ENCODE measurements around the gene PTCD3.

PTCD3 gene

DNA sequence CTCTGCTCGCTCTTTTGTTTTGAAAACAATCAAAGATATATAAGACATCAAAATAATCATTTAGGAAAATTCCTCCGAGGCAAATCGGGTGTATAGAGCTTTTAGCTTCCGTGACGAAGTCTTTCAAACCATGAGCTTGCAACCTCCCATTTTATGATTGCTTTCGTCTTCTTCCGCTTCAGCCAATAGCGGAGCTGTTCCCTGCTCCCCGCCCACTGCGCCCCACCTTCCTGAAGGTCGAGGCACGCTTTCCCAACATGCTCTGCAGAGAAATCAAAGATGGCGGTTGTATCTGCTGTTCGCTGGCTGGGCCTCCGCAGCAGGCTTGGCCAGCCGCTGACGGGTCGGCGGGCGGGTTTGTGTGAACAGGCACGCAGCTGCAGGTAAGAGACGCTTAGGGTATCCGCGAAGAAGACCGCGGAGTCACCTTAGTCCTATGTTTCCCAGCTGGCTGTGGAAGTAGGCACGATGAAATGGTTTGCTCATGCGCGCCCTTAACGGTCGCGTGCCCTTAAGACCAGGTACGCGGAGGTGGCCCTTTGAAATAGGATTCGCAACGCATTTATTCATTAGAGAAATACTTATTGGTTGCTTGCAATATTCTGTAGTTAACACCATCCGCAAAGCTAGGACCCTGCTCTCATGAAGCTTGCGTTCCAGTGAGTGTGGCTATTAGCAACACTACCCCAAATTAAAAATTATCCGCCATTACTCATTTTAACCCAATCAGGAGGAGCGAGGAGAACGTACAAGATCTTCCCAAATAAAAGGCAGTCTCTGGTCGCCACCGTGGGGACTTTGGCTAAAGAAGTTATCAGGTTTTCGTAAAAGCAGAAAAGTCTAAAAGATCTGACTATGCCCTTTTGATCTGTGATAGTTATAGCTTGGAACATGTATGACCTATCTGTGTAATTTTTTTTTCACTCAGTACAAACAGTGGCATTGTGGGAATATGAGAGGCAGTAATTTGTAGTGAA, at the start of gene PTCD3:
PTCD3 (plus strand) TSS at position 267 of the 977 bp plus-strand sequence; CDS start at position 280, 13 bp downstream.
- Histone ChIP-seq H3K27me3 (ENCODE audit: control insufficient read depth, insufficient read depth, low read length) (no peaks in the 10 kb centered on the region), H3K4me1 (ENCODE audit: control insufficient read depth, low read depth, low read length) (peaks cover 11% of the 10 kb centered on the region), H3K9ac (ENCODE audit: low read length) (peak within 1 kb of the TSS; percentile 93), H3K9me3 (ENCODE audit: control insufficient read depth, low read depth, low read length) (no peaks in the 10 kb centered on the region), H3K4me3 (ENCODE audit: low read length) (peak within 1 kb of the TSS; percentile 78), H3K36me3 (ENCODE audit: control insufficient read depth, low read depth, low read length) (peaks cover 50% of the 10 kb centered on the region), H3K27ac (ENCODE audit: low read length) (peak within 1 kb of the TSS; percentile 92)

DNA sequence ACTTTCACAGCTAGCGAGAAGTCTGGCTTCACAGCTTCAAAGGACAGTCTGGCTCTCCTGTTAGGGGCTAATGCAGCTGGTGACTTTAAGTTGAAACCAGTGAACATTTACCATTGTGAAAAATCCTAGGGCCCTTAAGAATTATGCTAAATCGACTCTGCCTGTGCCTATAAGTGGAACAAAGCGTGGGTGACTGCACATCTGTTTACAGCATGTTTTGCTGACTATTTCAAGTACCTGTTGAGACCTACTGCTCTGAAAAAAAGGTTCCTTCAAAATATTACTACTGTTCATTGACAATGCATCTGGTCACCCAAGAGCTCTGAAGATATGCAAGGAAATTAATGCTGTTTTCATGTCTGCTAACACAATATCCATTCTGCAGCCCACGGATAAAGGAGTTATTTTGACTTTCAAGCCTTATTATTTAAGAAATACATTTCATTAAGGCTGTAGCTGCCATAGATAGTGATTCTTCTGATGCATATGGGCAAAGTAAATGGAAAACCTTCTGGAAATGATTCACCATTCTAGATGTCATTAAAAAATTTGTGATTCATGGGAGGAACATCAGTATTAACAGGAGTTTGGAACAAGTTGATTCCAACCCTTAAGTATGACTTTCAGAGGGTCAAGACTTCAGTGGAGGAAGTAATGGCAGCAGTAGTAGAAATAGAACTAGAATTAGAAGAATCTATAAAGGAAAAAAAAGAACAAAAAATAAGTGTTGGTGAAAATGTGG, 49.3 kb upstream of the PTCD3 start:
- no peak overlapping the region for H3K4me3 ChIP-seq (ENCODE audit: low read length)

DNA sequence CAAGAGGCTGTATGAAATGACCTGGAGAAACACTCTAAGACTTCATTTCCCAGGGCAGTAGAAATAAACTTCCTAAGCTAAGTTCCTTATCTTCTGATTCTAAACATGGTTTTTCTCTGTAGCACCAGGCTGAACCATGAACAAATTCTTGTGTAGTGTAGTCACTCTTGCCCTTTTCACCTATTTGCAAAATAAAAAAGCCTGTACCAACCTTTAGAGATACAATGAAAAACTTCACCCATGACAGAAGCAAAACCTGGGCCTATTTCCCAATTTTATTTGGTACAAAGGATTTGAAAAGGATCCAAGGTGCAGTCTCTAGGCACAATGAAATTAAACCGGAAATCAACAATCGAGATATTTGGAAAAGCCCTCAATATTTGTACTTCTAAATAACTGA, 44.0 kb upstream of the PTCD3 start:
- H3K9me3 ChIP-seq (ENCODE audit: control insufficient read depth, low read depth, low read length): no peaks in the 10 kb centered on the region
- no peaks in the 10 kb centered on the region for H3K27me3 ChIP-seq (ENCODE audit: control insufficient read depth, insufficient read depth, low read length)
- H3K27ac ChIP-seq (ENCODE audit: low read length): no peak overlapping the region
- no peak overlapping the region for H3K9ac ChIP-seq (ENCODE audit: low read length)
- no peak overlapping the region for H3K4me3 ChIP-seq (ENCODE audit: low read length)
- peaks cover 72% of the 10 kb centered on the region for H3K36me3 ChIP-seq (ENCODE audit: control insufficient read depth, low read depth, low read length)
- H3K4me1 ChIP-seq (ENCODE audit: control insufficient read depth, low read depth, low read length): no peaks in the 10 kb centered on the region

More for the DNA sequence above, 49.3 kb upstream of the PTCD3 start:
- Histone ChIP-seq H3K27me3 (ENCODE audit: control insufficient read depth, insufficient read depth, low read length) (no peaks in the 10 kb centered on the region), H3K9ac (ENCODE audit: low read length) (no peak overlapping the region), H3K4me1 (ENCODE audit: control insufficient read depth, low read depth, low read length) (no peaks in the 10 kb centered on the region), H3K27ac (ENCODE audit: low read length) (no peak overlapping the region), H3K9me3 (ENCODE audit: control insufficient read depth, low read depth, low read length) (no peaks in the 10 kb centered on the region), H3K36me3 (ENCODE audit: control insufficient read depth, low read depth, low read length) (peaks cover 56% of the 10 kb centered on the region)

DNA sequence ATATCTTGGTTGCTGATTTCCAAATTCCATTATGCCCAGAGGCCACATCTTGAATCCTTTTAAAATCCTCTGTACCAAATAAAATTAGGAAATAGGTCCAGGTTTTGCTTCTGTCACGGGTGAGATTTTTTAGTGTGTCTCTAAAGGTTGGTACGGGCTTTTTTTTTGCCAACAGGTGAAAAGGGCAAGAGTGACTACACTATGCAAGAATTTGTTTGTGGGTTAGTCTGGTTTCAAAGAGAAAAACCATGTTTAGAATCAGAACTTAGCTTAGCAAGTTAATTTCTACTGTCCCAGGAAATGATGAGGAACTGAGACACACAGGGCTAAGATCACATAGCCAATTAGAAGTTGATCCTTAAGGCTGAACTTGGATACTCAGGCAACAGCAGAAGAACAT, 42.0 kb upstream of the PTCD3 start:
- peaks cover 89% of the 10 kb centered on the region for H3K36me3 ChIP-seq (ENCODE audit: control insufficient read depth, low read depth, low read length)
- no peaks in the 10 kb centered on the region for H3K27me3 ChIP-seq (ENCODE audit: control insufficient read depth, insufficient read depth, low read length)
- no peaks in the 10 kb centered on the region for H3K4me1 ChIP-seq (ENCODE audit: control insufficient read depth, low read depth, low read length)
- no peaks in the 10 kb centered on the region for H3K9me3 ChIP-seq (ENCODE audit: control insufficient read depth, low read depth, low read length)
- H3K4me3 ChIP-seq (ENCODE audit: low read length): no peak overlapping the region
- H3K27ac ChIP-seq (ENCODE audit: low read length): no peak overlapping the region
- no peak overlapping the region for H3K9ac ChIP-seq (ENCODE audit: low read length)

DNA sequence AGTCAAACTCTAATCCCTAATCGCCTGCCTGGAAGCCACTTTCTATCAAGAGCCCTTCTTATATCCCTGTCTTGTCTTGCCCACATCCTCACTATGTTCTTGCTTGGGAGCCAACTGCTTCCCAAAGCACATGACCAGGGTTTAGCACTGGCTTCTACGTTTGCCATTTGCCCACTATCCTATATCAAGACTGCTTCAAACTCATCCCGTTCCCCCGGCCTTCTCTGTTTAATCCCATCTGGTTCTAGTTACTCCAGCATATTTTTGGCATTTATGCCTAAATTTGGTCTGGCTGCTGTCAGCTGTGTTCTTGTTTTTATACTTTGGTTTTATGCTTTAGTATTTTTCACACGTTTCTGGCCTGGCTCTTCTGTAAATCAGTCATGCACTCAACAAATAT, 40.5 kb upstream of the PTCD3 start:
- Histone ChIP-seq H3K27ac (ENCODE audit: low read length) (no peak overlapping the region), H3K4me1 (ENCODE audit: control insufficient read depth, low read depth, low read length) (no peaks in the 10 kb centered on the region), H3K9me3 (ENCODE audit: control insufficient read depth, low read depth, low read length) (no peaks in the 10 kb centered on the region), H3K27me3 (ENCODE audit: control insufficient read depth, insufficient read depth, low read length) (no peaks in the 10 kb centered on the region), H3K36me3 (ENCODE audit: control insufficient read depth, low read depth, low read length) (peaks cover 94% of the 10 kb centered on the region), H3K9ac (ENCODE audit: low read length) (no peak overlapping the region), H3K4me3 (ENCODE audit: low read length) (no peak overlapping the region)

DNA sequence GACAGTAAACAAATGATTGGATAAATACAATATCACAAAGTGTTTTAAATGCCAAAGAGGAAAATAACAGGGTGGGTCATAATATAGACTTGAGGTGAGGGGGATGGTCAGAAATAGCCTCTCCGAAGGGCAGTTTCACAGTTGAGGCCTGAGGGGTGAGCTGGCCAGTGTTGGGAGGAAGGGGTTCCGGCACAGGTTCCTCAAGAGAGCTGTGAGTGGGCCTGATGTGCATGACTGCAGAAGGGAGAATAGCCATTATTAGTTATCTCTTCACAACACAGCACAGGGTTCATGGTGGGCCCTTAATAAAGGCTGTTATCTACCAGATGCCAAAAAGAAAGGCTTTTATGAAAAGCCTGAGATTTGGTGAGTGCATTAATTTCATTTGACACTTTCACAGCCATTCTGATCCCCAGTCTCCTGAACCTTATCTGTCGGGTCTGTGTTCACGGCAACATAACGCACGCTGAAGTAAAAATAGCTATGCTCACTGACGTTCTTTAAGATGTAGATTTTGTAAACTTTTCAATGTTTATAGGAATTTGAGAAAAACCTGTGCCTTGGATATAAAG, 39.9 kb upstream of the PTCD3 start:
- Histone ChIP-seq H3K27ac (ENCODE audit: low read length) (no peak overlapping the region), H3K9me3 (ENCODE audit: control insufficient read depth, low read depth, low read length) (no peaks in the 10 kb centered on the region)

DNA sequence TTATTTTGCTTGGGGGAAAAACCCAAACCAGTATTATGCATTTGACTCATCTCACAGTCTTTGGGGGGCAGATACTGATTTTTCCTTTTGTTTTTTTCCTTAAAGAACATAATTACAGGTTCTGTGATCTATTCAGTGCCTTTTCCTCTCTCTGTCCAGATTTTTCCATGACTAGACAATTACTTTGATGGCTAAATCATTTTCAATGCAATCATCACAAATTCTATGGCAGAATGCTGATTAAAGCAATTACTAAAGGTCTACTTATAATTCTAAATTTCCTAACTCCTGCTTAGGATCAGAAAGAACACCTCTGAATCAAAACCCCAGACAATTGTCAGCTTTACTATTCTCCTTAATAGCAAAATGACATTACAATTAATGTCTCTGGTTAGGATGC, 39.1 kb upstream of the PTCD3 start:
- no peaks in the 10 kb centered on the region for H3K9me3 ChIP-seq (ENCODE audit: control insufficient read depth, low read depth, low read length)

More for the DNA sequence above, 39.9 kb upstream of the PTCD3 start:
- Histone ChIP-seq H3K36me3 (ENCODE audit: control insufficient read depth, low read depth, low read length) (peaks cover 94% of the 10 kb centered on the region), H3K4me3 (ENCODE audit: low read length) (no peak overlapping the region), H3K9ac (ENCODE audit: low read length) (no peak overlapping the region), H3K4me1 (ENCODE audit: control insufficient read depth, low read depth, low read length) (no peaks in the 10 kb centered on the region), H3K27me3 (ENCODE audit: control insufficient read depth, insufficient read depth, low read length) (no peaks in the 10 kb centered on the region)

DNA sequence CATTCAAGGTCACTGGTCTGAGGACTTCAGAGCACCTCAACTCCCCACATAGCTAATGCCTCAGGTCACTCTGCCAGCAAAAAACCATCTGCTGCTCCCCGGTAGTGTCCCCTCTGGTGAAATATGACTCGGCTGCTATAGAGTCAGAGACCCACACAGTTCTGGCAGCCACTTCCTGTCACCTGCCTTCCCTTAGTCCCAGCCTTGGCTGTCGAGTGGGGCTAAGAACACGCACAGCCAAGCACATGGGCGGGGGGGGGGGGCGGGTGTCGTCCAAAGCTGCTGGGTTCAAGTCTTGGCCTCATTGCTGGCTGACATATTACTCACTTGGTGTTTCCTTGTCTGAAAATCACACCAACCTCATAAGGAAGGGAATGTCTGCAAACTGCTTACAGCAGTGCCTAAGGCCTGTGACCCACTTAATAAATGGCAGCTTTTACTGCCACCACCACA, 37.9 kb upstream of the PTCD3 start:
- no peak overlapping the region for H3K9ac ChIP-seq (ENCODE audit: low read length)
- H3K4me1 ChIP-seq (ENCODE audit: control insufficient read depth, low read depth, low read length): no peaks in the 10 kb centered on the region
- no peak overlapping the region for H3K4me3 ChIP-seq (ENCODE audit: low read length)
- H3K9me3 ChIP-seq (ENCODE audit: control insufficient read depth, low read depth, low read length): no peaks in the 10 kb centered on the region
- H3K36me3 ChIP-seq (ENCODE audit: control insufficient read depth, low read depth, low read length): peaks cover 96% of the 10 kb centered on the region
- no peak overlapping the region for H3K27ac ChIP-seq (ENCODE audit: low read length)
- no peaks in the 10 kb centered on the region for H3K27me3 ChIP-seq (ENCODE audit: control insufficient read depth, insufficient read depth, low read length)

More for the DNA sequence above, 39.1 kb upstream of the PTCD3 start:
- Histone ChIP-seq H3K27me3 (ENCODE audit: control insufficient read depth, insufficient read depth, low read length) (no peaks in the 10 kb centered on the region), H3K4me3 (ENCODE audit: low read length) (no peak overlapping the region), H3K4me1 (ENCODE audit: control insufficient read depth, low read depth, low read length) (no peaks in the 10 kb centered on the region), H3K9ac (ENCODE audit: low read length) (no peak overlapping the region), H3K36me3 (ENCODE audit: control insufficient read depth, low read depth, low read length) (peaks cover 94% of the 10 kb centered on the region), H3K27ac (ENCODE audit: low read length) (no peak overlapping the region)

DNA sequence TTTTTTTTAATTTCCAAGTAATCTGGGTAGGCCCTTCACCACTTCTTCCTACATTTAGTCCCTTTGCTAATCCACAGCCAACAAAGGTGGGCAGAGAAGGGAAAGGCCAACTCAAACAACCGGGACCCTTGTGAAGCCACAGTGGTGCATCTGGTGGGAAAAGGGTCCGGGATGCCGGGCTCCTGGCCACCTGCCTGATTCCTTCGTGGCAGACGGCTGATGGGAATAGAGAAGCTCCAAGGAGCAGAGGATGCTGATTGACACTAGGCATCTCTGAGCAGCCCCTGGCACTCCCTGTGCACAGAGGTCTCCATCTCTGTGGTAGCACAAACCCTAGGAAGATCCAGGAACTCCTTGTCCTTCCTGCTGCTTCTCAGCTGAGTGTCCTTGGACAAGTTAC, 37.4 kb upstream of the PTCD3 start:
- Histone ChIP-seq H3K36me3 (ENCODE audit: control insufficient read depth, low read depth, low read length) (peaks cover 97% of the 10 kb centered on the region), H3K9me3 (ENCODE audit: control insufficient read depth, low read depth, low read length) (no peaks in the 10 kb centered on the region), H3K9ac (ENCODE audit: low read length) (no peak overlapping the region), H3K4me1 (ENCODE audit: control insufficient read depth, low read depth, low read length) (no peaks in the 10 kb centered on the region), H3K4me3 (ENCODE audit: low read length) (no peak overlapping the region), H3K27ac (ENCODE audit: low read length) (no peak overlapping the region), H3K27me3 (ENCODE audit: control insufficient read depth, insufficient read depth, low read length) (no peaks in the 10 kb centered on the region)

DNA sequence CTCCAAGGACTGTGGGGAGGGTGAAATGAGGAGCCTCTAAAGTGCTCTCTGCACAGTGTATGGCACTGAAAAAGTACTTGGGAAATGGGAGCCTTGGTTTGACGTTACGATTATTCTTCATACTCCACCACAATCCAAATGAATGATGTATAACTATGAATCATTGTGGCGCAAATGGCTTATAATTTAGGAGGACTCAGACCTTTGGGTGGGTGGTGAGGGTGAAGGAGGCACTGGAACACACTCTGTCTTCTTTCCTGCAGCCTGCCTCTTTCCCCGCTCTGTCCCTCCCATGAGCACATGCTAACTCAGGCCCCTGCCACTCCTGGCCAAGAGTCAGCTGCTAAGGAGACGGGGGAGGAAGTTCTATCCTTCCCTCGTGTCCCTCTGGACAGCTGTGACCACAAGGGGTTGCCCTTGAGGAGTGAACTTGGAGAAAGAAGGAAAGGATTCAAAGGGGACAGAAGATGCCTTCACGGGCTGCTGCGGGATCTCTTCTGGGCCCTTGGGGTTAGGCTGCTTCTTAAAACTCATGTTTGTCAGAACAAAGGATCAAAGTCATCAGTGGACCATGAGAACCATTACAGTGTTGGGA, 36.8 kb upstream of the PTCD3 start:
- Histone ChIP-seq H3K9me3 (ENCODE audit: control insufficient read depth, low read depth, low read length) (no peaks in the 10 kb centered on the region), H3K36me3 (ENCODE audit: control insufficient read depth, low read depth, low read length) (peaks cover 97% of the 10 kb centered on the region), H3K9ac (ENCODE audit: low read length) (no peak overlapping the region), H3K27me3 (ENCODE audit: control insufficient read depth, insufficient read depth, low read length) (no peaks in the 10 kb centered on the region), H3K4me3 (ENCODE audit: low read length) (no peak overlapping the region), H3K27ac (ENCODE audit: low read length) (no peak overlapping the region), H3K4me1 (ENCODE audit: control insufficient read depth, low read depth, low read length) (no peaks in the 10 kb centered on the region)

DNA sequence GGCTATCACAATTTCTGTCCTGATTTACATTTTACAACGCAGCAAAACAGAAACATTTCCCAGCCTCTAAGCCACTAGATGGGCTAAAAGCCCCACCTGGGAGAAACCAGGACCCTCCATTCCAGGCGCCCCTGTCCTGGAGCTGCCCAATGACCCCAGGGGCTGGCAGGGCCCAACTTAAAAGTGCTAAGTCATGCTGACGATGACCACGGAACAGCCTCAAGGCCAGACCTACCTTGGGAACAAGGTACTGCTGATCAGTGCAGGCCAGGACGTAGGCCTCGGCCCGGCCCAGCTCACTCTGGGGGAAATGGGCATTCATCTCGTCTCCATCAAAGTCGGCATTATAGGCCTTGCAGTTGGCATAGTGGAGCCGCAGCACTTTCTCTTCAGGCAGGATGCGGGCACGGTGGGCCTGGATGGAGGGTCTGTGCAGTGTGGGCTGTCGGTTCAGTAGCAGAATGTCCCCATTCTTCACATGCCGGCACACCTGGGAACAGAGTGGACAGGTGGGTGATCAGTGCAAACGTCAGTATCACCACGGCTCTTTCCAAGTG, 36.2 kb upstream of the PTCD3 start:
- H3K4me3 ChIP-seq (ENCODE audit: low read length): no peak overlapping the region
- no peaks in the 10 kb centered on the region for H3K4me1 ChIP-seq (ENCODE audit: control insufficient read depth, low read depth, low read length)
- H3K9me3 ChIP-seq (ENCODE audit: control insufficient read depth, low read depth, low read length): no peaks in the 10 kb centered on the region
- no peak overlapping the region for H3K9ac ChIP-seq (ENCODE audit: low read length)
- H3K36me3 ChIP-seq (ENCODE audit: control insufficient read depth, low read depth, low read length): peaks cover 97% of the 10 kb centered on the region
- H3K27me3 ChIP-seq (ENCODE audit: control insufficient read depth, insufficient read depth, low read length): no peaks in the 10 kb centered on the region
- H3K27ac ChIP-seq (ENCODE audit: low read length): no peak overlapping the region
